ENCODE data around the gene TAAR5.

- no peak for TF ChIP-seq CTCF (IDR thresholded peaks at IDR 0.05)
- no peak for TF ChIP-seq POLR2A (IDR thresholded peaks at IDR 0.05)
Measured at GRCh38 chr6:132614554-132614953, 25.0 kb upstream of the TAAR5 start.
